8988T (cell line): ENCODE results near the gene CNN3.

Experiments used
- DNase-seq: peaks from one replicate; pipeline ENCODE4 v3.0.0; 2011

CNN3 gene

DNA sequence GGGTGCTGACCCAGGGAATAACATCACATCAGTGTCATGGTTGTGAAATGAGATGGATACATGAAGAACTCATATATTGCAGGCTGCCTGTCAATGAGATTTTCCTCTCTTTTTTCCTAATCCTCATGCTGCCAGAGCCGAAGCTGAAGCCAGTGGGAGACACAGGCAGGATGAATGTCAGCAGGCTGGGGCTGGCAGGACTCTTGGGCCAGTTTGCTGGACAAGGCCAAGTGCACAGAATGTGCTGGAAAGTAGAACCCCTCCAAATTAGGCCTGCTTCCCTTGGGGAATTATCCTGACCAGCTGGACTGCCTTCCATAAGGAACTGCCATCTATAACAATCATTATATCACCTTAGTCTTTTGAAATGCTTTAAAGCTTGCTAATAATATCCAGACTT is 75.3 kb downstream of the CNN3 start:
- no peak for DNase-seq
